Fibroblast of villous mesenchyme (primary cell): ENCODE measurements around the gene MAGI2. TPM values are rescaled to one million over a fixed set of nuclear protein-coding genes. Genes with fewer than 3 reads are reported as not detected.

Experiments used
- DNase-seq: peaks from one replicate; pipeline ENCODE4 v3.0.0-alpha.2; 2010; ENCODE audit warnings: low read depth
- H3K4me3 ChIP-seq: 2 replicates; pipeline ENCODE4 v1.5.1; 2011; ENCODE audit warnings: low read depth, mild to moderate bottlenecking, low read length
- total RNA-seq: library from RNA; depleted of rRNA; stranded (reverse); fragments of >200 nt; gene quantifications from 2 replicates; pipeline ENCODE4 v1.2.3, GENCODE V29; 2012
- TF ChIP-seq, protein P1 (sequence below): IDR thresholded peaks from 2 replicates; pipeline ENCODE4 v1.5.1; 2012; ENCODE audit warnings: low read depth, mild to moderate bottlenecking, low read length; ENCODE audit not compliant: insufficient read depth

Gene MAGI2
- total RNA-seq, 1 donor: 24.6 TPM

DNA sequence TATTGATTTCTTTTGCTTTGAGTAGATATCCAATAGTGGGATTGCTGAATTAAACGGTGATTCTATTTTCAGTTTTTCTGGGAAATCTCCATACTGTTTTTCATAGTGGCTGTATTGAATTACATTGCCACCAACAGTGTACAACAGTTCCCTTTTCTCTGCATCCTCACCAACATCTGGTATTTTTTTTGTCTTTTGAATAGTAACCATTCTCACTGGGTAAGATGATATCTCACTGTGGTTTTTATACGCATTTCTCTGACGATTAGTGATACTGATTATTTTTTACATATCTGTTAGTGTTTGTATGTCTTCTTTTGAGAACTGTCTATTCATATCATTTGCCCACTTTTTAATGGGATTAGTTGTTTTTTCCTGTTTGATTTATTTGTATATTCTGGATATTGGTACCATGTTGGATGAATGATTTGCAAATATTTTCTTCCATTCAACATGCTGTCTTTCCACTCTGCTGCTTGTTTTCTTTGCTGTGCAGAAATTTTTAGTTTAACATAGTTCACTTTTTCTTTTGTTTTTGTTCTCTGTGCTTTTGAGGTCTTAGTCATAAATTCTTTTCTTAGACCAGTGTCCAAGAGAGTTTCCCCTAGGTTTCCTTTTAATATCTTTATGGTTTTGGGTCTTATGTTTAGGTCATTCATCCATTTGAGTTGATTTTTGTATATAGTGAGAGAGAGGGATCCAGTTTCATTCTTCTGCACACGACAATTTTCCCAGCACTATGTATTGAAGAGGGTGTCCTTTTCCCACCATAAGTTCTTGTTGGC, 1070.2 kb downstream of the MAGI2 start:
- TF ChIP-seq, protein P1, sequence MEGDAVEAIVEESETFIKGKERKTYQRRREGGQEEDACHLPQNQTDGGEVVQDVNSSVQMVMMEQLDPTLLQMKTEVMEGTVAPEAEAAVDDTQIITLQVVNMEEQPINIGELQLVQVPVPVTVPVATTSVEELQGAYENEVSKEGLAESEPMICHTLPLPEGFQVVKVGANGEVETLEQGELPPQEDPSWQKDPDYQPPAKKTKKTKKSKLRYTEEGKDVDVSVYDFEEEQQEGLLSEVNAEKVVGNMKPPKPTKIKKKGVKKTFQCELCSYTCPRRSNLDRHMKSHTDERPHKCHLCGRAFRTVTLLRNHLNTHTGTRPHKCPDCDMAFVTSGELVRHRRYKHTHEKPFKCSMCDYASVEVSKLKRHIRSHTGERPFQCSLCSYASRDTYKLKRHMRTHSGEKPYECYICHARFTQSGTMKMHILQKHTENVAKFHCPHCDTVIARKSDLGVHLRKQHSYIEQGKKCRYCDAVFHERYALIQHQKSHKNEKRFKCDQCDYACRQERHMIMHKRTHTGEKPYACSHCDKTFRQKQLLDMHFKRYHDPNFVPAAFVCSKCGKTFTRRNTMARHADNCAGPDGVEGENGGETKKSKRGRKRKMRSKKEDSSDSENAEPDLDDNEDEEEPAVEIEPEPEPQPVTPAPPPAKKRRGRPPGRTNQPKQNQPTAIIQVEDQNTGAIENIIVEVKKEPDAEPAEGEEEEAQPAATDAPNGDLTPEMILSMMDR: no peak
- DNase-seq: no peak
- no peak overlapping the region for H3K4me3 ChIP-seq

DNA sequence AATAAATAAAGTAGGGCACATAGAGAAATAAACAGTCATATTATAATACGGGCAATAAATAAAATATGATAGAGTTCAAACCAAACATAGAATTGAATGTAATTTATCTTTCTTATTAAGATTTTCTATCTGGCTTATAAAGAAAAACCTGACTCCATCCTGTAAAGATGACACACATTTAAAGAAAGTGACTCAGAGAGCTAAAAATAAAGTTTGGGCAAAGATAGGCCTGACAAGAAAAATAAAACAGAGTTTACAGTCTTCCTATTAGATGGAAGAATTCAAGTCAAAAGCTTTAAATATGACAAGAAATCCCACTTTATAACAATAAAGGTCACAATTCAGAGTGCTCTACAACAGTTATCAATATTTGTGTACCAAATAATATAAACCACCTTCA, 1074.3 kb downstream of the MAGI2 start:
- H3K4me3 ChIP-seq: no peak overlapping the region
- TF ChIP-seq, protein P1: no peak
- peak; percentile 10 for DNase-seq

DNA sequence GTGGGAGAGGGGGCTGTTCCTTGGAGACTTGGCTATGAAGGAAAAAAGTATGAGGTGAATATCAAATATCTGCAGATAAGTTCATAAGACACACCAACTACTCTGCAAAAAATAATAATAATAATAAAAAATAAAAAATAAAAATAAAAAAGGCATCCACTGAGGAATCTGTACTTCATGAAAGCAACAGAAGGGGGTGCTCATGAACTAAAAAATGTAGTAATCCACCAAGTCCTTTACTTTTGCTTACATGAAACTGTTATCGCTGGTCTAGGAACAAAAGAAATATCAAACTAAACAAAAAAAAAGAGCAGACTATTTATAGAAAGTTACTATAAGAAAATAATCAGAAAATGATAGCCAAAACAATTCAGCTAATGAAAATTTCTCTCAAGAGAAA, 1075.9 kb downstream of the MAGI2 start:
- no peak overlapping the region for H3K4me3 ChIP-seq
- TF ChIP-seq, protein P1: no peak
- DNase-seq: no peak

DNA sequence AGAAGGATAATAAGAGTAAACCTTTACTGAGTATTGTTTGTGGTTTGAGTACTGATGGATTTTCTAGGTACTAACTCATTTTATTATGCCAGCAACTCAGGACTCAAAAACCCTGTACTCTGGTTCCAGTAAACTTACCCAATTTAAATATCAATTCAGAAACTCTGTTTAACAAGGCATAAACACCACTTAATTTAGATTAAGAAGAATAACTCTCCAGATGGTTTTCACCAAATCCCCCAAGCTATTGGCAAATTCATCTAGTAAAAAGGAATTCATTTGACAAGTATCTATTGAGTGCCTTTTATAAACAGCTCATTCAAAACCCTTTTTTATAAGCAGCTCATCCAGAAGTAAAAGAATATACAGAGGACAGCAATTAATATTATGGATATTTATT, 1082.5 kb downstream of the MAGI2 start:
- no peak overlapping the region for H3K4me3 ChIP-seq
- TF ChIP-seq, protein P1: no peak
- no peak for DNase-seq

DNA sequence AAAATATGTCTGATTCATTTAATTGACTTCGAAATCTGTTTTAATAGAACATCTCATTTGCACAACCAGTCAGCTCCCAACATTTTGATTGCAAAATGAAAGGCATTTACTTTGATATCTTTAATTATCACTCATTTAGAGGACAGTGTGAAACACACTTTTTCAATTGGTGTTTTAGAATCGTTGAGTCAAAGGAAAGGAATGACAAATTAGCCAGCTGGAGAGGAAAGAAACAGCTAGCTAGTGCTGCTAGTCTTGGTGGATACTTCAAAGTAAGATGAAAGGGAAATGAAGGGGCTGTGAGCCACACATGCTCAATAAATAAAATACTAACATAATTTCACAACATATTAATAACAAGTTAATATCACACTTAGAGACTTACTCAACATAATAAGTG, 1084.7 kb downstream of the MAGI2 start:
- TF ChIP-seq, protein P1: no peak
- H3K4me3 ChIP-seq: no peak overlapping the region
- DNase-seq: no peak

DNA sequence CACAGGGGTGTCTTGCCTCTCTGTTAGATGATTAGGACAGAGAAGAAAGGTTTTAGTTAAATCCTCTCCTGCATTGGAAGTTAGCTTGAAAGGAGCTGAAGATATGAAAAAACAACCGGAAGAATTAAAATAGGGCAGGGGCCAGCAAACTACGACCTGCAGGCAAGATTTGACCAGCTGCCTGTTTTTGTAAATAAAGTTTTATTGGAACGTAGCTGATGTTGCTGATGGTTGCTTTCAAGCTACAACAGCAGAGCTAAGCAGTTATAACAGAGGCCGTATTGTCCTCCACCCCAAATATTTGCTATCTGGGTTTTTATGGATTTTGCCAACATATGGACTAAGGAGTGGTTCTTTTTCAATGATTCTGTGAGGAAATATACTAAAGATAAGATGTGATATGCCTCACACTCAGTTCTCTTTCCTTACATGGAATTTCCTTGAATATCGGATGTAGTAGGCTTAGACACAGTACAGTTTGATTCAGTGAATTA, 1086.1 kb downstream of the MAGI2 start:
- H3K4me3 ChIP-seq: no peak overlapping the region
- TF ChIP-seq, protein P1: no peak

More for the DNA sequence above, 1086.1 kb downstream of the MAGI2 start:
- no peak for DNase-seq
